NCI-H2081 (cell line): Measurements from ENCODE around the gene CNTNAP5.

Source experiments
- DNase-seq, 2 experiments: peaks; one replicate each; lab custom pipeline; 2025; lab: John Stamatoyannopoulos, UW

Gene CNTNAP5

DNA sequence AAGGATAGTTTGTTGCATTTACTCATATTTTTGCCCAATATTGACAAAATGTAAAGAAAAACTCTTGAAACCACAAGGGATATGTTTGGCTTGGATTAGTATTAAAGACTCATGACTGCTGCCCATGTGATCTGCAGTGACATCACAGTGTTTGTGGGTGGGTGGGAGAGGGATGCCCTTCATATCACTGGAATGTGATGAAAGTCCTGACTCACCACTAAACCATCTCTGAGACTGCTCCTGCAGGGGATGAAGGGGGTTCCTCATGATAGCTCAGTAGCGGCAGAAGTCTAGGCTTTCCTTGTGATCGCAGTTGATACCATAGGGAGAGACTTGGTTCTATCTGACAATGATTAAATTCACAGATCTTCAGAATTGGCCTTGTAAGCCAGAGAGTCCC lies 451.2 kb downstream of the CNTNAP5 start:
- no peak for DNase-seq

- no peak for DNase-seq
These were observed 453.7 kb downstream of the CNTNAP5 start for GRCh38 chr2:124478761-124479160.

- no peak for DNase-seq
These were observed 455.9 kb downstream of the CNTNAP5 start for GRCh38 chr2:124480958-124481357.

DNA sequence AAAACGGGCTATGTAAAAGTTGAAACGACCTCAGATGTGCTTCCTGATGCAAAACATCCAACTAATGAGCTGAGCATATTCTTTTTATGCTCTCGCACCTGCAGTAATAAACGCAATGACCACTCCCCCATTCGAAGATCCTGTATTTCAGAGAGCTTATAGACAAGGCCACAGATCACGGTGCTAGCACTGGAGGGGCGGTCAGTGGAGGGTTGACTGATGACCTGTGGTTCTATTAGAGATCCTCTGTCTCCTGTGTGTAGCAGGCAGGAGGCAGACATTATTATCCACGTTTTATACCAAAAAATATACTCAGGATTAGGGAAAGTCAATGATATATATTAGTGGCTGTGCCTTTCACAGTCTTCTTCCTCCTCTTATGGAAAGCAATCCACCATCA lies 457.0 kb downstream of the CNTNAP5 start:
- DNase-seq = no peak

DNA sequence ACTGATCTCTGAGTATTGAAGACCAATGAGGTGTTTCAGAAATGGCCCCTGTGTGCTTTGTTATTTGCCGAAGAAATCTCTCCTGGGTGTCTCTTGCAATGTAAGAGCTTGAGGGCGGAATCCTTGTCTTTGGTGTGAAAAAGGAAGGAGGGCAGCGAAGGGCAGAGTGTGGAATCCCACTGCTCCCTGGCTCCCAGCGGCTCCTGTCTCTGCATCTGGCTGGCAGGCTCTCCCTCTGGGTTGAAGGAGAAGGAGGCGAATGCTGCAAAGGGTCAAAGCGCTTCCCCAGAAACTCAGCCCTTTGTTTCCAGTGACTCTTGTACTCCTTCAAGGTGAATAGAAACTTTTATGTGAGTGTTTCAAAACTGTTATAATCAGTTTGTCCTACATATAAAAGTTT lies 457.5 kb downstream of the CNTNAP5 start:
- DNase-seq = no peak

DNA sequence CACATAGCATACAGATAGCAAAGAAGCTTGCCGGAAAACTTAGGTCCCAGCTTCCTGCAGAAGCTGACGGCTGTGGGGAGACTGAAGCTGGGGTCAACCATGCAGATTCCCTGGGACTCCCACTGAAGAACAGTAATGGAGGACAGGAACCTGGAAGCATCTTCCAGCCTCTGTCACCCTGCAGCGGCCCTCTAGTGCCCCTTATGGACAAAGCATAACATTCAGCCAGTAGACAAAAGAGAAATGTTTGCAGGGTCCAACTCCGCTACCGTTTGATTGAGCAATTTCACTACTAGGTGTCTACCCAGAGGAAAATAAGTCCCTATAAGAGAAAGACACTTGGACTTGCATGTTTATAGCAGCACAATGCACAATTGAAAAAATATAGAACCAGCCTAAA lies 460.6 kb downstream of the CNTNAP5 start:
- DNase-seq = no peak

DNA sequence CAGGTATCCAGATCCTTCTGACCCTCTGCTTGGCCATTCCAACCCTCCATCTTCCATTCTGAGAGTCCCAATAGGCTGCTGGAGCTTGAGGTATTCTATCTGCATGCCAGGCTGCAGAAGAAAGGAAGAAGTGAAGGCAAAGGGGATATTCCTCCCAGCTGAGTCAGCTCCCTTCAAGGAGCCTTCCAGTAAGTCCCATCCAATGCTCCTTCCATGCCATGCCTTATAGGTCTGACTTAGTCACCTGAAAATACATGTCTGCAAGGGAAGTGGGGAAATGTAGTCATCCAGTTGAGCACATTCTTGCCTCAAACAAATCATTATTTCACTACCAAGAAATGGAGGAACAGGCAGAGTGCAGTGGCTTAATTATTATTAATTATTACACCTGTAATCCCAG lies 464.6 kb downstream of the CNTNAP5 start:
- no peak for DNase-seq

- DNase-seq = no peak
These were observed 476.6 kb downstream of the CNTNAP5 start for GRCh38 chr2:124501575-124502152.

GRCh38 chr2:124514236-124514635 lies 489.1 kb downstream of the CNTNAP5 start:
- DNase-seq = no peak

GRCh38 chr2:124520953-124521352 lies 495.9 kb downstream of the CNTNAP5 start:
- DNase-seq = no peak

- DNase-seq = no peak
These were observed 498.0 kb downstream of the CNTNAP5 start for GRCh38 chr2:124523096-124523495.

- DNase-seq = no peak
These were observed 499.2 kb downstream of the CNTNAP5 start for GRCh38 chr2:124524155-124524915.

GRCh38 chr2:124526221-124526620 lies 501.1 kb downstream of the CNTNAP5 start:
- no peak for DNase-seq

DNA sequence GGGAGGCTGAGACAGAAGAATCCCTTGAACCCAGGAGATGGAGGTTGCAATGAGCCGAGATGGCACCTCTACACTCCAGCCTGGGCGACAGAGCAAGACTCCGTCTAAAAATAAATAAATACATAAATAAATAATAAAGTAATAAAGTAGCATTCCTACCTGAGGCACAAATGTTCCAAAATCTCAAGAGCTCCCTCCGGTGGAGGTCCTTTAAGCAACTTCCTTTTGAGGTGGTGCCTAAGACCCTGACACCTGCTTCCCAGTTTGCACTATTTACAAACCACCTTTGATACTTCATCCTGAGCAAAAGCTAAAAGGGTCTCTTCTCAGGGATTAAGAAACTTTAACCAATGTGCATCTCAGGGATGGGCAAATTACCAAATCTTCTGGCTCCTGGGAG lies 505.1 kb downstream of the CNTNAP5 start:
- no peak for DNase-seq

- DNase-seq = no peak
These were observed 508.3 kb downstream of the CNTNAP5 start for GRCh38 chr2:124533226-124533954.

DNA sequence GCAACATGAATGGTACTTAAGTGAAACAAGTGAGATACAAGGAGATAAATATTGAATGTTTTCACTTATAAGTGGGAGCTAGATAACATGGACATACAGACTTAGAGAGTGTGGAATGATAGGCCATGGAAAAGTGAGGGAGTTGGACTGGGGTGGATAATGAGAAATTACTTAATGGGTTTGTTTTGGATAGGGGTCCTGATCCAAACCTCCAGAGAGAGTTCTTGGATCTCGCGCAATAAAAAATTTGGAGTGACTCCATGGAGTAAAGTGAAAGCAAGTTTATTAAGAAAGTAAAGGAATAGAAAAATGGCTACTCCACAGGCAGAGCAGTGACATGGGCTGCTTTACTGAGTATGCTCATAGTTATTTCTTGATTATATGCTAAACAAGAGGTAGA lies 508.9 kb downstream of the CNTNAP5 start:
- no peak for DNase-seq

DNA sequence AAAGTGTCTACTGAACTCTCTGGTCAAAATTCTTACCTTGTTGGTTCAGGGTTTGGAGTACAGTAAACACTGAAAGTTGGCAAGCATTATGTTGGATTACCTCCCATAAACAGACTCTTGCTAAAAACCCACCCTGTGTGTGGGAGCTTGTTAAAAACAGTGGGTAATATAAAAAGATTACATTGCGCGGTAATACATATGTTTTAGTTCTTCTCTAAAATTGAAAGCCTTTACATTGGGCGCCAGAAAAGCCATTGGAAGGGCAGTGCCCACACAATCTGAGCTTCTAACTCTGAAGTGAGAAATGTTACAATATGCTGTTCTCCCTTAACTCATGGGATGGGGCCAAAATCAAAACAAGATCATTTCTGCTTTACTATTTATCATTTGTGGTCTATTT lies 510.7 kb downstream of the CNTNAP5 start:
- DNase-seq = no peak

- no peak for DNase-seq
These were observed 511.5 kb downstream of the CNTNAP5 start for GRCh38 chr2:124536591-124536990.

DNA sequence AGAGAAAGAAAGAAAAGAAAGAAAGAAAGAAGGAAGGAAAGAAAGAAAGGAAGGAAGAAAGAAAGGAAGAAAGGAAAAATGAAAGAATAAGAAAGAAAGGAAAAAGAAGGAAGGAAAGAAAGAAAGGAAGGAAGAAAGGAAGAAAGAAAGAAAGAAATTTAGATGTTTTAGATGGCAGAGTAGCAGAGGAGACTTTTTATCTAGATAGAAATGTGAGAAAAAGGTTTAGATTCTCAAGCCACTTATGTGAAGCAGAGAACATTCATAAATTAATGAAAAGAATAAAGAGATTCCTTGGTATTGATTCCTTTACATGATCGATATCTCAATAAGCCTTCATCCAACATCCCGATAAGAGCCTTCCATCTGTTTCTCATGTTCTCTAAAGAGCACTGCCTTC lies 513.5 kb downstream of the CNTNAP5 start:
- no peak for DNase-seq

GRCh38 chr2:124540805-124541204 lies 515.7 kb downstream of the CNTNAP5 start:
- no peak for DNase-seq

DNA sequence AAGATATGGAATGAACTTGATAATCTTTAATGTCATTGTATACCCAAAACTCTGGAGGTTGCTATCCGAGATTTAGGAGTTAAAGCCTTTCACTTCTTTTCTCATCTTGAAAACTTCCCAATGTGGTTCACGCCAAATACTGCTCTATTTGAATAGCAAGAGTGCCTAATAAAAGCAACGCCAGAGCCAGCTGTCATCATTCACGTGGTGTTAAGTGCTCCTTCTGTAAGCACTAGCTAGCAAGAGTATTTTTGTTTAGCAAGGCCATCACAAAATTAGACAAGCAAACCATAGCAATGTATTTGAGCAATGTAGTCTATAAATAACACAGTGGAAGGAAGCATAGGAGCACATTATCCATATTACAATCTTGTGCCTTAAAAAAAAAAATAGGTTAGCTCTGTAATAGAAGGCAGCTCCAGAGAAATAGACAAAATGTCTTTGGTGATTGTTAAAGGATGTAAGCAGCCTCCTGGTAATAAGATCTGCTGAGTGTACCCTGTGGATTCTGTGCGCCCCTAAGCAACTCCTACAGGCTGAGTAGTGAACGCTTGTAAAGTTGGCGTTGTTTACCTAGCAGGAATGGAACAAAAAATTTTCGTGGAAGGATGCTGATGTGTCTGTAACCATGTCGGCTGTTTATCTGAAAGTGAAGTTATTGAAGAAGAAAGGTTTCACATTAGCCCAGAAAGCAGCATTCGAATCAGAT lies 518.0 kb downstream of the CNTNAP5 start:
- DNase-seq = peak in 1 of 2 experiments; percentile 29

- DNase-seq = no peak
These were observed 522.6 kb downstream of the CNTNAP5 start for GRCh38 chr2:124547700-124548099.
